RPMI7951 (cell line): Measurements from ENCODE around the gene MIA. TPM values are rescaled to one million over a fixed set of nuclear protein-coding genes. Genes with fewer than 3 reads are reported as not detected.
A peak's percentile ranks its signal among the peaks of the same experiment; 100 is the strongest.
"Not testable (repeated sequence)": the region's sequence is repeated elsewhere in the genome, so short reads cannot be mapped to it uniquely, and the experiment has no call there.

ENCODE experiments used
- DNase-seq: peaks from one replicate; pipeline ENCODE4 v3.0.0-alpha.2; 2012; ENCODE audit warnings: low read depth
- total RNA-seq: library from RNA; depleted of rRNA; stranded (reverse); fragments of >200 nt; shearing (Covaris generic); gene quantifications from 2 replicates; pipeline ENCODE4 v1.2.3, GENCODE V29; 2014; rRNA removed

The MIA gene
- total RNA-seq = 8.9 and 12.6 TPM in 2 replicates

- DNase-seq = peak; percentile 43
Measured at GRCh38 chr19:40774916-40775631, at the start of gene MIA. Gene MIA (plus strand): TSS chr19:40775521. CDS start chr19:40775543, 22 bp downstream.

- DNase-seq = no peak
Measured at GRCh38 chr19:40726279-40726678, 49.0 kb upstream of the MIA start.

GRCh38 chr19:40730065-40730464 is 45.3 kb upstream of the MIA start:
- DNase-seq = not testable (repeated sequence)

GRCh38 chr19:40732304-40732703 is 43.0 kb upstream of the MIA start:
- DNase-seq = not testable (repeated sequence)

GRCh38 chr19:40733149-40733548 is 42.2 kb upstream of the MIA start:
- DNase-seq = no peak

- DNase-seq = no peak
Measured at GRCh38 chr19:40735013-40735771, 40.1 kb upstream of the MIA start.

GRCh38 chr19:40736661-40737060 is 38.7 kb upstream of the MIA start:
- DNase-seq = no peak

- no peak for DNase-seq
Measured at GRCh38 chr19:40737102-40737644, 38.1 kb upstream of the MIA start.

- no peak for DNase-seq
Measured at GRCh38 chr19:40739030-40739839, 36.1 kb upstream of the MIA start.

GRCh38 chr19:40739871-40740703 is 35.2 kb upstream of the MIA start:
- no peak for DNase-seq

- DNase-seq = no peak
Measured at GRCh38 chr19:40740747-40741146, 34.6 kb upstream of the MIA start.

GRCh38 chr19:40741527-40742390 is 33.6 kb upstream of the MIA start:
- DNase-seq = no peak

GRCh38 chr19:40742477-40742876 is 32.8 kb upstream of the MIA start:
- no peak for DNase-seq

GRCh38 chr19:40742886-40743285 is 32.4 kb upstream of the MIA start:
- no peak for DNase-seq

- DNase-seq = no peak
Measured at GRCh38 chr19:40743926-40744325, 31.4 kb upstream of the MIA start.

- DNase-seq = no peak
Measured at GRCh38 chr19:40744554-40745401, 30.5 kb upstream of the MIA start.

- DNase-seq = no peak
Measured at GRCh38 chr19:40745402-40745780, 29.9 kb upstream of the MIA start.

- DNase-seq = no peak
Measured at GRCh38 chr19:40747536-40747935, 27.8 kb upstream of the MIA start.
